ENCODE measurements around the gene PDZD2. TPM values are rescaled to one million over a fixed set of nuclear protein-coding genes. Genes with fewer than 3 reads are reported as not detected.

PDZD2 gene
- total RNA-seq, 1 donor from 2014 or later, result 0.38 TPM

- H3K27me3 Mint-ChIP-seq, result no peaks in the 10 kb centered on the region
Measured at GRCh38 chr5:32022638-32023037, 383.7 kb downstream of the PDZD2 start.

GRCh38 chr5:32023816-32024215, 384.9 kb downstream of the PDZD2 start:
- DNase-seq, result no peak
- ChIA-PET CTCF (no interaction called here), POLR2A (no interaction called here)
- intact Hi-C loops (cut with micrococcal nuclease), result no loop called here
- no peak overlapping the region for H3K27ac Mint-ChIP-seq
- H3K9me3 Mint-ChIP-seq, result no peaks in the 10 kb centered on the region
- no peaks in the 10 kb centered on the region for H3K27me3 Mint-ChIP-seq
- no peak for TF ChIP-seq CTCF (IDR thresholded peaks at IDR 0.05)
- ATAC-seq (ENCODE audit: low read depth), result no peak
- H3K4me3 Mint-ChIP-seq, result no peak overlapping the region
- H3K36me3 Mint-ChIP-seq (ENCODE audit: low read depth), result no peaks in the 10 kb centered on the region
- peaks cover 8% of the 10 kb centered on the region for H3K4me1 Mint-ChIP-seq

More at GRCh38 chr5:32022638-32023037, 383.7 kb downstream of the PDZD2 start:
- intact Hi-C loops (cut with micrococcal nuclease), result no loop called here
- H3K4me3 Mint-ChIP-seq, result no peak overlapping the region
- no peak overlapping the region for H3K27ac Mint-ChIP-seq
- no peak for TF ChIP-seq CTCF (IDR thresholded peaks at IDR 0.05)
- no peaks in the 10 kb centered on the region for H3K36me3 Mint-ChIP-seq (ENCODE audit: low read depth)
- DNase-seq, result no peak
- ChIA-PET CTCF (no interaction called here), POLR2A (no interaction called here)
- H3K4me1 Mint-ChIP-seq, result peaks cover 12% of the 10 kb centered on the region
- no peak for ATAC-seq (ENCODE audit: low read depth)
- no peaks in the 10 kb centered on the region for H3K9me3 Mint-ChIP-seq

GRCh38 chr5:32024751-32025150, 385.8 kb downstream of the PDZD2 start:
- H3K4me3 Mint-ChIP-seq, result no peak overlapping the region
- no peak for DNase-seq
- H3K27ac Mint-ChIP-seq, result no peak overlapping the region
- CTCF ChIA-PET, result no interaction called here
- intact Hi-C loops (cut with micrococcal nuclease), result no loop called here
- H3K36me3 Mint-ChIP-seq (ENCODE audit: low read depth), result no peaks in the 10 kb centered on the region
- H3K9me3 Mint-ChIP-seq, result no peaks in the 10 kb centered on the region
- peaks cover 2% of the 10 kb centered on the region for H3K27me3 Mint-ChIP-seq
- POLR2A ChIA-PET, result no interaction called here
- ATAC-seq (ENCODE audit: low read depth), result no peak
- TF ChIP-seq CTCF (IDR thresholded peaks at IDR 0.05), result no peak
- peaks cover 8% of the 10 kb centered on the region for H3K4me1 Mint-ChIP-seq

- ChIA-PET POLR2A (no interaction called here), CTCF (no interaction called here)
- no peak for DNase-seq
- Mint-ChIP-seq H3K27ac (no peak overlapping the region), H3K4me1 (no peaks in the 10 kb centered on the region), H3K9me3 (no peaks in the 10 kb centered on the region), H3K36me3 (ENCODE audit: low read depth) (no peaks in the 10 kb centered on the region), H3K4me3 (no peak overlapping the region), H3K27me3 (peaks cover 2% of the 10 kb centered on the region)
- ATAC-seq (ENCODE audit: low read depth), result no peak
- TF ChIP-seq CTCF (IDR thresholded peaks at IDR 0.05), result no peak
- intact Hi-C loops (cut with micrococcal nuclease), result no loop called here
Measured at GRCh38 chr5:32027093-32027716, 388.3 kb downstream of the PDZD2 start.

GRCh38 chr5:32027717-32028458, 389.0 kb downstream of the PDZD2 start:
- H3K36me3 Mint-ChIP-seq (ENCODE audit: low read depth), result no peaks in the 10 kb centered on the region
- H3K4me3 Mint-ChIP-seq, result no peak overlapping the region
- ATAC-seq (ENCODE audit: low read depth) (no peak), DNase-seq (no peak)
- no peaks in the 10 kb centered on the region for H3K9me3 Mint-ChIP-seq
- H3K27me3 Mint-ChIP-seq, result peaks cover 2% of the 10 kb centered on the region
- H3K27ac Mint-ChIP-seq, result no peak overlapping the region
- POLR2A ChIA-PET, result no interaction called here
- H3K4me1 Mint-ChIP-seq, result no peaks in the 10 kb centered on the region
- CTCF ChIA-PET, result no interaction called here
- intact Hi-C loops (cut with micrococcal nuclease), result no loop called here
- TF ChIP-seq CTCF (IDR thresholded peaks at IDR 0.05), result no peak

Data from activated B cell treated with CpG ODN at 0.5 μM for 24 hours (primary cell).